Fibroblast of skin of abdomen (primary cell): Measurements from ENCODE around the gene THSD4.
"Not testable (repeated sequence)": the region's sequence is repeated elsewhere in the genome, so short reads cannot be mapped to it uniquely, and the experiment has no call there.

Experiments
- DNase-seq: peaks from one replicate; pipeline ENCODE4 v3.0.0-alpha.2; 2013

Gene THSD4

DNA sequence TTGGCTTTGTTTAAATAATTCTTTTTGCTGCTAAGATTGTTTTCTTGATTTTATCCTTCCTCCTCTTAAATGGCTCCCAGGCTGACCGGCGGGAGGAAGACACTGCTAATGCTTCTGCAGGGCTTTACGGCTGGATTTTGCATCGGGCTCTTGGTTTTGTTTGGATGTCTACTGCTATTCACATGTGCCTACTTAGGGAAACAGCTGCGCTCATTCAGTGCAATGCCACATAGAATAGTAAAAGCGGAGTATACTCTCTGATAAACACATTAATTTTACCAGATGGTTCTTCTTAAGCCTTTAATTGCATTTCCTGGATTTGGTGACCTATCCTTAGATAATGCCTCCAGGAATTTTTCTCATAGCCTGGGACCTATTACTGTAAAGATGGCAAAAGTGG lies 146.6 kb downstream of the THSD4 start:
- no peak for DNase-seq

DNA sequence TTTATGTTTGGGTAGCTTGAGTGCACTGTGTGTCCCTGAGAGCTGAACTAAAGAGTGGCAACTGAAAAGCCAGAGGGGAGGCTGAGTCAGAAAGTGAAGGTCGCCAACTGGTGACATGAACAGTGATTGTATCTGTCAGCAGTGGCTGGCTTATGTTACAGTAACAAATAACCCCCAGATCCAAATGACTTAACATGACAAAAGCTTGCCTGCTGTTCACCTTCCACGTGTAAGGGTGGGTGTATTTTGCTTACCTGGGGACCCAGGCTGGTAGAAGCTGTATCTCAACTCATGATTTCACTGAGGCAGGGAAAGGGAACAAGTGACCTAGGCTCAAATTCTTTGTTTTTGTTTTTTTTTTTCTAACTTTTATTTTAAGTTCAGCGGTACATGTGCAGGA lies 147.3 kb downstream of the THSD4 start:
- no peak for DNase-seq

DNA sequence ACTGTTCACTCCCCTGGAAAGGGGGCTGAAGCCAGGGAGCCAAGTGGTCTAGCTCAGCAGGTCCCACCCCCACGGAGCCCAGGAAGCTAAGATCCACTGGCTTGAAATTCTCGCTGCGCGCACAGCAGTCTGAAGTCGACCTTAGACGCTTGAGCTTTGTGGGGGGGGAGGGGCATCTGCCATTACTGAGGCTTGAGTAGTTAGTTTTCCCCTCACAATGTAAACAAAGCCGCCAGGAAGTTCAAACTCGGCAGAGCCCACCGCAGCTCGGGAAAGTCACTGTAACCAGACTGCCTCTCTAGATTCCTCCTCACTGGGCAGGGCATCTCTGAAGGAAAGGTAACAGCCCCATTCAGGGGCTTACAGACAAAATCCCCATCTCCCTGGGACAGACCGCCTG lies 150.3 kb downstream of the THSD4 start:
- DNase-seq = not testable (repeated sequence)

DNA sequence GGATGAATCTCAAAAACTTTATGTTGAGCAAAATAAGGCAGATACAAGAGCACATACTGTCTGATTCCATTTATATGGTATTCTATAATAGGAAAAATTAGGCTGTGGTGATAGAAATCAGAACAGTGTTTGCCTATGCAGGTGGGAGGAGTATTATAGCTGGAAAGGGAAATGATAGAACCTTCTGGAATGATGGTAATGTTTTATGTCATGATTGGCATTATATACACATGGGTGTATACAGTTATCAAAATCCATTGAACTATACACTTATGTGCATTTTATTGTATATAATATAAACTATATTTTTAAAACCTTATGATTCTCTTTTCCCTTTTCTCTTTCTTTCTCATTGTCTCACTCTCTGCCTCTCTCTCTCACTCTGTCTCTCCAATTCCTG lies 156.1 kb downstream of the THSD4 start:
- DNase-seq = no peak

DNA sequence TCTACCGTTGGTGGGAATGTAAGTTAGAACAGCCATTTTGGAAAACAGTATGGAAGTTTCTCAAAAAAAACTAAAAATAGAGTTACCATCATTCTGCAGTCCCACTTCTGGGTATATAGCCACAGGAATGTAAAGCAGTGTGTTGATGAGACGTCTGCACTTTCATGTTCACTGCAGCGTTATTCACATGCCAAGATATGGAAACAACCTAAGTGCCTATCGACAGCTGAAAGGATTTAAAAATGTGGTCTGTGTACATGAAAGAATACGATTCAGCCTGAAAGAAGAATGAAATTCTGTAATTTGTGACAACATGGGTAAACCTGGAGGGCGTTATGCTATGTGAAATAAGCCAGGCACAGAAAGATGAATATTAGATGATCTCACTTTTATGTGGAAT lies 157.7 kb downstream of the THSD4 start:
- peak; percentile 91 for DNase-seq

DNA sequence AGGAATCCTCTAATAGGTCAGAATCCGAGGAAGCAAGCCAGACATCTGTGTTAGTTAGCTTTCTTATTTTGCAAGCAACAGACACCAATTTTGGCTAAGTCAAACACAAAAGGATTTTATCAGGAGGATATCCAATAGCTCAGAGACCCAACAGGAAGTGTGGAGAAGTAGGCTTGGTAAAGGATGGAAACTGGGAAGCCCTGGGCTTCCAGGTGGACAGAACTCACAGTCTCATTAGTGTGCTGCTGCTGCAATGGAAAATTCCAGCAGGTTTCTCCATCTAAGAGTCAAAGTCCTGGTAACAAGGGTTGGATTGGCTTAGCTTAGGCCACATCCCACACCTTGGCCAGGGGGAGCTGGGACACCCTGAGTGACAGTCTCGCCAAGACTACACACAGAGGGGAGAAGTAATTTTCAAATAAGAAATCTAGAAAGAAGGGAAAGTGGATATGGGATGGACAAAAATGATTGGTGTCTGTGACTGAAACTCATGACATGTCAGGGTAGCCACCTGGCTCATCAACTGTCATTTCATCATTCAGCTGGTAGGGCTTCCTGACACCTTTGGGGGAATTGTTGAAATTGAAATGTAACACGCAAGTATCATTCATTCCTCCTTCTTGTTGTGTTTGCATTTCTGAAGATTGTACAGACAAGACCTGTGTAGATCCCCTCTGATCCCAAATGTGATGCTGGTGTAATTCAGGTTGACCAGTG lies 158.6 kb downstream of the THSD4 start:
- no peak for DNase-seq

DNA sequence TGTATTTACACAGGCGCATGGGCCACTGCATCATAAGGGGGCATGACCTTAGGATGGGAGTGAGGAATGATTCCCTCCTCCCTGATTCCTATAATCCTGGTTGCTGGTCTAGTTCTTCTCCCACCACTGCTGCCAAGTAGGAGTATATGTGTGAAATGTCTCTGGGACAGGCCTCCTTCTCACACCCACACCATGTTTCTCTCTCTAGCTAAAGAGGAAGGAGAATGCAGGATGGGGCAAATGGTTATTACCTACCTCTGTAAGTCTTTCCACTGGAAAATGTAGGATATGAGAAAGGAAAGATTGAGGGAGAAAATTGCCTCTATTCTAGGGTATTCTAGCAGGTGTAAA lies 159.2 kb downstream of the THSD4 start:
- DNase-seq = no peak

DNA sequence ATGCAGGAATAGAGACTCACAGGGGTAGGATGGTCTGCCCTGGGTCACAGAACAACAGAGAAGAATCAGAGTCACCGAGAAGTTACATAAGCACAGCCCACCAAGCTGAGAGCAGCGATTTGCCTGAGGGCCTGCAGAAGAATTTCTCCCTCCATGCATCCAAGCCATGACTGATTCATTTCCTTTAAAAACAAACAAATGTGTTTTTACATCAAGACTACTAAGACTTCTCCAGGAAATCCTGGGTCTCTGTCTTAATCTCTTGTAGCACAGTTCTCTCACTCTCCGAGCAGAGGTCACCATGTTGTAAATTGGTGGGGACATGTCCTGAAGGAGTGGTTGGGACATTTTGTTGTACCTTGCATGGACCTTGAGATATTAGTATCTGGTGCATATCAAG lies 159.8 kb downstream of the THSD4 start:
- peak; percentile 59 for DNase-seq

DNA sequence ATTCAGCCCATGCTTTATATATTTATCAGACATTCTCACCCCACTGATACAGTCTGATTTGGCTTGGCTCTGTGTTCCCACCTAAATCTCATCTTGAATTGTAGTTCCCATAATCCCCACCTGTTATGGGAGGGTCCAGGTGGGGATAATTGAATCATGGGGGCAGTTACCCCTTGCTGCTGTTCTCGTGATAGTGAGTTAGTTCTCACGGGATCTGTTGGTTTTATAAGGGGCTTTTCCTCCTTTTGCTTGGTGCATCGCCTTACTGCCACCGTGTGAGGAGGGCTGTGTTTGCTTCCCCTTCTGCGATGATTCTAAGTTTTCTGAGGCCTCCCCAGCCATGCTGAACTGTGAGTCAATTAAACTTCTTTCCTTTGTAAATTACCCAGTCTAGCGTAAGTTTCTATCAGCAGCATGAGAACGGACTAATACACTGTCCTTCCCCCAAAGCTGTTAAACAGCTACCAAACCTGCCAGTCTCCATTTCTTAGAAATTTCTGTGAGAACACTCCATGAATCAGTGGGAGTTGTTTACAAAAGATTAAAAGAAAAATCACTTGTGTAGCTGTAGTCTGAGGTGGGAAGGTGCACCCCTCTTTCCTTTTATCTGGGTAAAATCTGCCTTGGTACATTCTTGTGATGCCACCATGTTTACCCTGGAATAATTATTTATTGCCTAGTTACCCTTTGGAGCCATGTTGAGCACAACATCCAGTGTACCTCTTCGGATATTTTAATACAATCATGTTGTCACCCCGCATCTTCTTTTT lies 160.5 kb downstream of the THSD4 start:
- DNase-seq = no peak

DNA sequence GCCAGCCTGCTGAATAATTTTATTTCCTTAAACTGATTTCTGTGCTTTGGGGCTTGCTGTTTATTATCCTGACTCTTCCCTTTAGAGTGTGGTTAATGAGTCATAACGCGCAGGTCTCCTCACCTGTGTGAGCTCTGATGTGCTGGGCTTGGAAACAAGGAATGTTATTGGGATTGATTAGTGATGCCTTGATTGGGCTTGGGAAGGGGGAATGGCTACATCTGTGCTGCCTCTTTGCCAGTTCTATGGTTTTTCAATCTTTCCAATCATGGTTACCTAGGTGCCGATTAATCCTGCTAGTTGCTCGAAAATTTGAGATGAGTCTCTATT lies 161.0 kb downstream of the THSD4 start:
- DNase-seq = no peak

DNA sequence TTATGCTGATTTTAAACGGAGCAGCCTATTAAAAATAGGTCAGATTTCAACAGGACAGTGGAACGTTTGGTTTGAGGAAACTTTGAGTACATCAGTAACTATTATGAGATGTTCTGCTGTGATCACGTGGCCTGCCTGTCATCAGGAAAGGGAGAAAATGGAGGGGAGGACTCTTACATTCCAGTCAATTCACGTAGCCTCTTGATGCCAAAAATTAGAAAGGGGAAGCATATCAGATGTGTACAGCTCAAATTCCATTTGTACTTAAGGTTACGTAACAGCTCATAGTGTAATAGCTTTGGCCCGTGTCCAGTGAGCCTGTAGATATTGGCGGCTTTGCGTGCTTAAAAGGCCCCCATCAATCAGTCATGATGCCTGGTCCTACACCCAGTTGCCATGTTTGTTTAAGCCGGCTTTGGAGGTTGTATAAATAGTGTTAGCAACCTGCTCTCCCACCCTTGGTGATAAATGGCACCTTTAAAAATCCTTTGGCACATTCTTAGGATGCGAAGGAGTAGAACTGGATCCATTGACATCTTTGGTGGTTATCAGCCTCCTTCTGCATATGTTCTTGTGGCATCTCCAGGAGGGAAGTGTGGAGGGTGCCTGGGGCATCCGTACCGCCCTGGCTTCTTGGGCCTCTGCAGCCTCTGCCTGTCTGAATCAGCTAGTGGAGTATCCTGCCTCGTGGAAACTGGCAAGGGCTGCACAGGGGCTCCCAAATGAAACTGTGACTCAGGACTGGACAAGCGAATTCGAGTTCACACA lies 163.9 kb downstream of the THSD4 start:
- DNase-seq = peak; percentile 97

DNA sequence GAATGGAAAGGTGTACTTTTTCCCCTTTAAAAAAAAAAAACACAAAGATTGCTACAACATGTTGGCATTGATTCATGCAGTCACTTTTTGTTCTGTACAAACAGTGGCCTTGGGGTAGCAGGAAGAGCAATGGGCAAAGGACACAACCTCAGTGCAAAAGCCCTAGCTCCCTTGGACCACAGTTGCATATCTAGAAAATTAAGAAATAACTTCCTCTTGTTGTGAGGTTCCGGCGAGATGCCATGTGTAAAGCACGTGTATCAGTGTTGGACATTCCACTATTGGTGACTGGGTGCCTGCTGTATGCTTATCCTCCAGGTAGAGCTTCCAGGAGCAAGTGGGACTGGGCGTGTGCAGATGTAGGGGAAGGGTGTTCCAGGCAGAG lies 164.5 kb downstream of the THSD4 start:
- no peak for DNase-seq

DNA sequence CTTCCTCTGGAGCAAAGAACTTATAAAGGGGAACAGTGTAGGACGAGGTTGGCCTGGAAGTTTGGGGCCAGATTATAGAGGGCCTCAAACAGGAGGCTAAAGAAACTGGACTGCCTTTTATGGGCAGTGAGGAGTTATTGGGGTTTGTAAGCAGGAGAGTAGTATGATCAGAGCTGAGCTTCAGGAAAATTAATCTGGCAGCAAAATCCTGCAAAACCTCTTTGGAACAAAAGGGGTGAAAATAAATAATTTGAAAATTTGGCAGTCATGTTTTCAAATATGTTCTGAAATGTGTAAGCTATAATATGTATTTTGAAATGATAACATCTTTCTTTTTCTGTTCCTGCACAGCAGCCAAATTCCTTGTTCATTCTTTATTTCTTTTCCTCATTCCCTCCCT lies 164.9 kb downstream of the THSD4 start:
- DNase-seq = no peak

DNA sequence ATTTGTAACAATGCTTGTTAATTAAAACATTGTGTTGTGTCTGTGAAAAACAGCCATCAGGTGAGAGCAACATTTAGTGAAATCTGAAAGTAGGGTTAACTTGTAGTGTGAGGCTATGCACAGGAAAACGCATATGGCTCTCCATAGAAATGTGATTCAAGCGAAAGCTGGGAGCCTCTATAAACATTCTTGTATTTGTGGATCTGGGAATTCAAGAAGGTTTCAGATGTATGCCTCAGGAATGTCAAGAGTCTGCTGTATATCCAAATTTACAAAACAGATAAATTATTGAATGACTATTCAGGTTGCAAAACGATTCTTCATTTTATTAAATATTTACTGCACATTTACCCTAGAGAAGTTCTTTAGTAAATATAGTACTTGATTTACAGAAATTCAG lies 166.0 kb downstream of the THSD4 start:
- DNase-seq = peak; percentile 61

DNA sequence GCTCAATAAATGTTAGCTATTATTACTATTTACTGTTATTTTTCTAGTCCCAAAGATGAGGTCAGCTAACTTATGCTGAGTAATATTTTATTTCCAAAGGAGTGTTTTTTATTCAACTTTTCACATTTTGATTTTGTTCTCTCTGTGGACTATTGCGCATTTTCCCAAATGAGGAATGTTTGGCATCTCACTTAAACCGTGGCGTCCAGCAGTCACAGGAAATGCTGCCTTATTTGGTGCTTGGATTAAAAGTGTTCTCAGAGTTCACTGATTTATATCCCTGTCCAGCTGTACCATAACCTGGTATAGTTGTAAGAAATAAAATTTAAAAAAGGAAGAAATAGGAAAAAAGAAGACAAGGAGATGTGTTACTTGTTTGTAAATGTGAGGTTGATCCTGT lies 166.8 kb downstream of the THSD4 start:
- peak; percentile 68 for DNase-seq

DNA sequence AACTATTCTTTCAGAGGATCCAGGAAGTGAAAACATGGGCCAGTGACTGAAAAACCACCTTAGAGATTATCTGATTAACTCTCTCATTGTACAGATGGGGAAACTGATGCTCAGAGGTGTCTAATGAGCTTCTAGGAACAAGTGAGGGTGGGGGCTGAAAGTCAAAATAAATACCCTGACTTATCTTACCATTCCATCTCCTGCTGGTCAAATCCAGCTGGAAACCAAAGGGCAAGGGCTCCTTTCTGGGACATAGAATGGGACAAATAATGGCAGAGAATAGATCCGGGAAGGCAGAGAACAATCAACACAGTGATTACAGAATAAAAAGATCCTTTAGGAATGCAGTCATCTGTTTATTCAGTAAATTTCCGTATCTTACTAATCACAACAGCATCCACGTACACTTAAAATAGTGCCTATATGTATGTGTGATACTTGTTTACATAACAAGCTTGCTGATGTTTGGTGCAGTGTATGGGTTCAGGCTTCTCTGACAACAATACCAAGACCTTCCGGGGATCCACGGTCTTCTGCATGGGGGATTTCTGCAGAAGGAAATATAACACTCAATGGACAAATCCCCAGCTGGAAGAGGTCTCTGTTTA lies 173.2 kb downstream of the THSD4 start:
- no peak for DNase-seq

DNA sequence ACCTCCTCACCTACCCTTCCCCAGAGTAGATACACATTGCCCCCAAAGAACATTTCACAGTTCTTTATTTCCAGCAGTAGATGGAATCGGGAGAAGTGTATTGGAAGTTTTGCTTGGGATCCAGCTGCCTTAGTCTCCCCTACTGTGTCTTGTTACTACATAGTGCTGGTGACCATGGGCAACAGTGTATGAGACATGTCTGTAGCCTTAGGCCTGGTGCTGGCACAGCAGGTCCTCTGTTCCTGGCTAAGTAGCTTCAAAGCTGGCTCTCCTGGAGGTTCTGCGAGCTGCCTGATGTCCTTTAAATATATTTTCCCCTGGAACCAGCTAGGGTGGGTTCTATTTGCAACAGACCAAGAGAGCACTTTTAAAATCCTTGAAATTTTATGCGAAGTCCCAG lies 174.7 kb downstream of the THSD4 start:
- no peak for DNase-seq

DNA sequence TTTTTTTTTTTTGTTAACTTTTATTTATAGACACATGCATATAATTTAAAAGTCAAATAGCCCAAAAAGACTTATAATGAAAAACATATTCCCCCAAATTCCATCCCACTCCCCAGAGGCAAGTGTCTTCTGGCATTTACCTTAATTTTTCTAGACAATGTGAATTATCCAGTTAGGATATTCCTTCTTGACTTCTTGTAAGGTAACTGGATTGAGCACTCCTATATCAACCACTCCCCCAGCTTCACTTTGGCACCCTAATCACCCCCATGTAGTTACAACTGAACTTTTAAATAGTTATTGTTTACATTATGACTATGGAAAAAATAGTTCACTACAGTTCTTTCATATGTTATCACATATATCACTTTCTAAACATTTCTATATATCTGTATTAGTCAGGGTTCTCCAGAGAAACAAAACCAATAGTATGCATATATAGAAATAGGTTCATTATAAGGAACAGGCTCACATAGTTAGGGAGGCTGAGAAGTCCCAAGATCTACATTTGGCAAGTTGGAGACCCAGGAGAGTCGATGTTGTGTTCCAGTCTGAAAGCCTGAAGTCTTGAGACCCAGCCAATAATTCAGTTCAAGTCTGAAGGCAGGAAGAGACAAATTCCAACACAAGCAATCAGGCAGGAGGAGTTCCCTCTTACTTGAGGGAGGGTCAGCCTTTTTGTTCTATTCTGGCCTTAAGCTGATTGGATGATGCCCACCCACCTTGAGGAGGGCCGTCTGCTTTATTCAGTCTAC lies 175.8 kb downstream of the THSD4 start:
- DNase-seq = no peak

DNA sequence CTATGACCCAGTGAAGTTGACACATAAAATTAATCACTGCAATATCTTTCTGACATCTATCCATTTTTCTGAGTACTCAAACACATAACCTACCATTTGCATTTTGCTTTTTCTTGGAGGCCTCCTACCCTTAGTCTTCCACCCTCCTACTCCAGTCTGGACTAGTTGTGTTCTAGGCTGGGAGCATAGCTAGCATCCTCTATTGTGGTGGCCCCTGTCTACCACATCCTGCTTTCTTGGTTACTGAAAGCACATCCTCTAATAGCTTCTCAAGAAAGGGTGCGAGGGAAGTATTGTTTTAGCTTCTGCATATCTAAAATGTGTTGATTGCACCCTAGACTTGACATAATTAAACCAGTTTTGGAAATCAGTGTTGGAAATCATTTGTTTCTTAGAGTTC lies 176.5 kb downstream of the THSD4 start:
- DNase-seq = no peak

DNA sequence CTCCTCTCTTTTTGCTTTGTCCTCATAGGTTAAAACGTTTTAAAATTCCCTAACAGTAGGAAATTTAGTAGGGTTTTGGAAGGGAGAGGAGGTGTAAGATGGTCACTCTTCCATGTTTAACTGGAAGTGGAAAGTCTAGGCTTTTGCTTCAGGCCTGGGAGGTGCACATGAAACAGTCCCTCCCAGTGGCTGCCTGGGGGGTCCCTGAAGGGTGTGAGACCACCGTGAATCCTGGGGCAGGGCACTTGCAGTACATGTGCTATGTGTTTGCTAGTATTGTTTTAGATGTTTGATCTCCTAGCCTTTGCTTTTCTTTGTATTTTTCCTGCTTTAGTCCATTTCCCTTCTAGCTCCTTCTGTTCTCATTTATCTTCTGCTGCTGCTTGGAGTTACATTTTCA lies 178.5 kb downstream of the THSD4 start:
- no peak for DNase-seq

DNA sequence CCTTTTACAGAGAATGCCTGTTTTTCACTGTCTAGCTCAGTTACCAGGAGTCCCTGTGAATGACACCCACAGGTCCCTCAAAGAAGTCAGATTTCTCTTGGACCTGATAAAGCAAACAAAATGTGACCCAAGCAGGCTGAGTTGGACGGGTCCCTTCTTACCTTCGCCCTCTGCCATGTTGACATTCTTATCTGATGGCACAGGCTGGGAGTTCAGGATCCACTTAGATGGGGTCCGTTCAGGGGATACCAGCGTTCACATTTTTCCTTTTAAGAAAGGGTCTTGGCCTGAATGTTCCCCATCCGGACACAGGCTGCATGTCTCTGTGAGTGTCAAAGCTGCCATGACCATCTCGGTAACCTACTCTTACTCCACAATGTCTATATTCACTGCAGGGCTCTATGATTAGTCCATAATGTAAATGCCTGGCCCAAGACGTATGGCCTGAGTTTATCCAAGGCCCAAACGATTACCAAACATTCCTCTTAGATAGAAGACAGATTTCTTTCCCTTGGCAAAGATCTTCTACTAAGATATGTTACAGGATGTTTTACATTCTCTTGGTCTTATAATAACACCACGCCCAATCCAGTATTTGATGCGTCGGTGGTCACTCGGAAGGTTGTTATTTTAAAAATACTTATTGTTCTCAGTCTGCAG lies 179.1 kb downstream of the THSD4 start:
- peak; percentile 95 for DNase-seq
